ENCODE data around the gene IFITM5.
"Not testable (repeated sequence)": the region's sequence is repeated elsewhere in the genome, so short reads cannot be mapped to it uniquely, and the experiment has no call there.

Gene IFITM5

DNA sequence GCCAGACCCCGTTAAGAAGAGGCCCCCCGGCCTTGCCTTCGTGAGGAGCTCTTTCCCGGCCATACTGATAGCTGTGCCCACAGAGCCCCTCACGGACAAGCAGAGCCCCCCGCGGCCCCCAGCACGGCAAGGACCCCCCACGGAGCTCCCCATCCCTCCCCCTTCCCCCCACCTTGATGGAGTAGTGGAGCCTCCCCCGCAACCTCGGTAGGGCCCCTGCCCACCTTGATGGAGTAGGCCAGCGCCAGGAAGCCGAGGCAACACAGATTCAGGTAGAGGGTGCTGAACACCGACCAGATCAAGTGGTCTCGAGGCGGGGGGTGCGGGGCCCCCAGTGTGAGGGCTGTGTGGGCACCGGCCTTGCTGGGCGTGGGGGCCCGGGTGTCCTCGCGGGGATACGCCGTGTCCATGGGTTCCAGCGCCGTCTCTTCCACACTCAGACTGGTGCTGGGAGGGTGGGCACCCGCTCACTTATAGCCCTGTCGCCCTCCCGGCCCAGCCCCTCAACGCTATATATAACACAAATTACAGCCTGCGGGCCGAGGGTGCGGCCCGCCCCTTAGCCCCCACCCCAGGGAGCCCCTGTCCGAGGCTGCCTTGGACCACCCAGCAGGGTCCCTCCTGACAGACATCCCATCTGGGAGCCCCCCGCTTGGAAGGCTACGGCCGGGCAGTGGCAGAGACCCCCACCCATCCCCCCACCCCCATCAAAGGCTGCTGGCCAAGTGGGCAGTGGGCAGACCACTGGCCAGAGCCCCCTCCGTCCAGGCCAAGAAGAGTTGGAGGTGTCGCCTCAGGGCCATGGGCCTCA lies at the start of gene IFITM5:
TSS of gene IFITM5 (minus strand) at position 446 of the 811 bp plus-strand sequence. CDS start at position 410, 36 bp downstream.
- no peak for DNase-seq

- no peak for DNase-seq
Measured at GRCh38 chr11:346529-346928, 47.2 kb upstream of the IFITM5 start.

DNA sequence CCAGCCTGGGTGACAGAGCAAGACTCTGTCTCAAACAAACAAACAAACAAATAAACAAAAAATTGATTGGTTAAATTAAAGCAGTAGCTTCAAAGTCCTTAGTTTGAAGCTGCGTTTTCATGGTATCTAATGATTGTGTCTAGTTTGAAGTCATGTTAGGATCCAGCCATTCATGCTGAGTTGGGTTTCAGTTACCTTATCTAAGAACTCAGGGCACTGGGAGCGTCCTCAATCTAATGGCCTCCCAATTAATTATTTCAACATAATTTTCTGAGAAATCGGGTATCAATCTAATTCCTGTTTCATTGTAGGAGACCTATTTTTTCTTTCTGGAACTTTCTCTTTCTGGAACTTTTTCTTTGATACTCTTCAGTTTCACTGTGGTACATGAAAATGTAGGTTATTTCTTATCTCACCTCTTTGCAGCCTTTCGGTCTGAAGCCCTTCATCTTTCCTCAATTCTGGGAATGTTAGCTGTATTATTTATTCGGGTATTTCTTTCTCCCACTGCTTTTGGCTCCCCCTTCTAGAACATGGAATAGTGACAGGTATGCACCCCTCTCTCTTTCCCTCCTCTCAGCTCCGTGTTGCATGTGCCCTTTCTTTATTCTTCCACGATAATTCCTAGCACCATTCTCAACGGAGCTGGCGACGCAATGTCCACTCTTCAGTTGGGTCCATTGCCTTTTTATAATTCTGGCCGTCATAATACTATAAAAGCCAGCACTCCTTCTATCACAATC lies 45.7 kb upstream of the IFITM5 start:
- DNase-seq: no peak

DNA sequence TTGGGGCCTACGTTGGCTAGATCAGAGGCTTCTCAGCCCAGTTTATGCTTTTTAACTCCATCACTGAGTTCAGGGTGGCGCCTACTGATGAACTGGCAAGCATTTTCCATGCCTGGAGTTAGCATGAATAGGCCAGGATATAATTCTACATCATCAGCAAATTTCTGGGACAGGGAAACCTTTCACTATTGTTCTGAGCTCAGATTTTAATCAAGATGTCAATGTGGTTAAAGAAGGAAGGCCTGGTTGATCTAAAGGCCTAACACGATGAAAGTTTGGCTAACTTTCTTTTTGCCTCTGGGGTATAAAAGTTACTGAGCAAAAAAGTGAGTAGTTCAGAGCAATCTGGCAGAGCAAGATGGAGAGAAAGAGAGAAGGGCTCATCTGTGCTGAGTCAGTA lies 43.0 kb upstream of the IFITM5 start:
- DNase-seq: no peak

DNA sequence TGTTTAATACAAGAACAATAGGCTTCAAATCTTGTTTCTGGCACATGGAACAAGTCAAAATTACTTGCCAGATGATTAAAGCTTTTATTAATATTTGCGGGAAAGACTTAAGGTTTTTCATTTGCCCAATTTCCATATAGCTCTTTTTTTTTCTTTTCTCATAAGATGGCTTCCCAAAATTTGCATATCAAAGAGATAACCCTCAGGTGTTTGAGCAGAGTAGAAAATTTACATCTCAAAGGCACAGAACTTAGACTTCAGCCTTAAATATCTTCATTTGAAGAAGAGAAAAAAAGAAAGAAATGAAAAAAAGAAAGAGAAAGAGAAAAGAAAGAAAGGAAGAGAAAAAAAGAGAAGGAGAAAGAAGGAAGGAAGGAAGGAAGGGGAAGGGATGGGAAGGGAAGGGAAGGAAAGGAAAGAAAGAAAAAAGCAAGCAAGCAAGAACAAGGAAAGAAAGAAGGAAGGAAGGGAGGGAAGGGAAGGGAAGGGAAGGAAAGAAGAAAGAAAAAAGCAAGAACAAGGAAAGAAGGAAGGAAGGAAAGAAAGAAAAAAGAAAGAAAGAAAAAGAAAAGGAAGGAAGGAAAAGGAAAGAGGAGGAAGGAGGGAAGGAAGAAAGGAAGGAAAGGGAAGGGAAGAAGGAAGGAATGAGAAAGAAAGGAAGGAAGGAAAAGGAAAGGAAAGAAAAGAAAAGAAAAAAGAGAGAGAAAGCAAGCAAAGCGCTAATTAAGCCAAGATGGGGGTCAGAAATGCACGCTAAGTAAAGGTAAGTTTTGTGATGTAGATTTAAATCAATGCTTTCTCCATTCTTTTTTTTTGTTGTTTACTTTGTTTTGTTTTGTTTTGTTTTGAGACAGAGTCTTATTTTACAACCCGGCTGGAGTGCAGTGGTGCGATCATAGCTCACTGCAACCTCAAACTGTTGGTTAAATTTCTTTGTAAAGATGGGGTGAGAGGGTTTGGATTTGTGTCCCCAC lies 41.5 kb upstream of the IFITM5 start:
- DNase-seq: no peak

DNA sequence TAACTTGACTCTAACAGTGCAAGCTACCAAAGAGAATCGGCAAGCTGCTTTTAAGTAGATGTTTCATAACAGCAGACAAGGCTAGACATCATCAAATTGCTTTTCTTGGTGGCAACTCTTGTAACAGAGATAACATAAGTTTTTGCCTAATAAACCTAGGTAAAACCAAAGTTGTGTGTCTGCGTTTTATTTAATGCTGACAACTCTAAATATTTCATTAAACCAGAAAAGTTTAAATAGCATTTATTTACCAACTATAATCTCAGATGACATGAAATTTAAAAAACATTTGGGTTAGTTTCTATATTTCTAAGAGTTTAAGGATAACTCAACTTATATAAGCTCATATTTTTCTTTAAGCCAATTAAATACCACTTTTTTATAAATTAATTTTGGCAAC lies 40.6 kb upstream of the IFITM5 start:
- DNase-seq: no peak

DNA sequence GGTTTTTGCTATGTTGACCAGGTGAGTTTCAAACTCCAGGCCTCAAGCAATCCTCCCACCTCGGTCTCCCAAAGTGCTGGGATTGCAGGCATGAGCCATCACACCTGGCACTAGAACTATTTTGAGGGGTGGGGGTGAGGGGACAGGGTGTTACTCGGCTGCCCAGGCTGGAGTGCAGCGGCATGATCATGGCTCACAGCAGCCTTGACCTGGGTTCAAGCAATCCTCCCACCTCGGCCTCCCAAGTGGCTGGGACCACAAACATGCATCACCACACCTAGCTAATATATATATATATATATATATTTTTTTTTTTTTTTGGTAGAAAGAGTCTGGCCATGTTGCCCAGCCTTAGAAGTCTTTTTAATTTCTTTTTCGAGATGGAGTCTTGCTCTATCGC lies 38.4 kb upstream of the IFITM5 start:
- no peak for DNase-seq

- DNase-seq: no peak
Measured at GRCh38 chr11:336659-337198, 37.4 kb upstream of the IFITM5 start.

GRCh38 chr11:335779-336658 lies 36.7 kb upstream of the IFITM5 start:
- no peak for DNase-seq

- no peak for DNase-seq
Measured at GRCh38 chr11:334264-334994, 35.1 kb upstream of the IFITM5 start.

- DNase-seq: not testable (repeated sequence)
Measured at GRCh38 chr11:333616-334263, 34.4 kb upstream of the IFITM5 start.

- no peak for DNase-seq
Measured at GRCh38 chr11:332651-333480, 33.5 kb upstream of the IFITM5 start.

DNA sequence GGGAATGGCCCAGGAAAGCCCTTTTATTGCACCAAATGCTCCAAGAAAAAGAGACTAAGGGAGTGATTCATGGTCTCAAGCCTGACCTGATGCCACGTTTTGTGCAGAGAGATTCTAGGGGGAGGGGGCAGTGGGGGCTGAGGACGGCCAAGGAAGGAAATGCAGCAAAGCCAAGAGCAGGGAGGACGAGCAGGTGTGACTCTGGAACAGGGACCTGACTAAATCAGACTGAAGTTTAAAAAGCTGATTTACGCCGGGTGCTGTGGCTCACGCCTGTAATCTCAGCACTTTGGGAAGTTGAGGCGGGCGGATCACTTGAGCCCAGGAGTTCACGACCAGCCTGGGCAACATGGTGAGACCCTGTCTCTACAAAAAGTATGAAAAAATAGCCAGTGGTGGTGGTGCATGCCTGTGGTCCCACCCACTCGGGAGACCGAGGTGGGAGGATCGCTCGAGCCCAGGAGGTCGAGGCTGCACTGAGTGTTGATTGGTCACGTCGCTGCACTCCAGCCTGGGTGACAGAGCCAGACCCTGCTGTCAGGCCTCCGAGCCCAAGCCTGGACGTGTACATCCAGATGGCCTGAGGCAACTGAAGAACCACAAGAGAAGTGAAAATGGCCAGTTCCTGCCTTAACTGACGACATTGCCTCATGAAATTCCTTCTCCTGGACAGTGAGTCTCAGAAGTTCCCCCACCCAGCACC lies 32.2 kb upstream of the IFITM5 start:
- DNase-seq: no peak

- DNase-seq: no peak
Measured at GRCh38 chr11:330694-331357, 31.5 kb upstream of the IFITM5 start.

DNA sequence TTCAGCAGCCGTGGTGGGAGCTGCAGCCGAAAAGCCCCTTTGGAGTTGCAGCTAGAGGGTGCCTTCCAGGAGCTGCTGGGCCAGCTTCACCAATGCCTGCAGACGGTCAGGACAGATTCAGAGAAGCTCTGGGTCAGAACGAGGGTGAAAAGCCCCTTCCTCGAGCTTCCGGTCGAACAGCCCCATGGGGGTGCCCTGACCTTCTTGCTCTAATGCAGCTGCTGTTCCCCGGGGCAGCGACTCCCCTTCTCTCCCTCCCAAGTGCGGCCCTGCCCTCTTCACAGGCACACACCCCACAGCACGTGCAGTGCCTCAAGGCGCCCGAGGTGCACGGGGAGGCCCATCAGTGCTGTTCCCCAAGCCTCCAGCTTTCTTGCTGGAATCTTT lies 31.0 kb upstream of the IFITM5 start:
- no peak for DNase-seq

- no peak for DNase-seq
Measured at GRCh38 chr11:329886-330253, 30.5 kb upstream of the IFITM5 start.

- not testable (repeated sequence) for DNase-seq
Measured at GRCh38 chr11:328516-329100, 29.3 kb upstream of the IFITM5 start.

DNA sequence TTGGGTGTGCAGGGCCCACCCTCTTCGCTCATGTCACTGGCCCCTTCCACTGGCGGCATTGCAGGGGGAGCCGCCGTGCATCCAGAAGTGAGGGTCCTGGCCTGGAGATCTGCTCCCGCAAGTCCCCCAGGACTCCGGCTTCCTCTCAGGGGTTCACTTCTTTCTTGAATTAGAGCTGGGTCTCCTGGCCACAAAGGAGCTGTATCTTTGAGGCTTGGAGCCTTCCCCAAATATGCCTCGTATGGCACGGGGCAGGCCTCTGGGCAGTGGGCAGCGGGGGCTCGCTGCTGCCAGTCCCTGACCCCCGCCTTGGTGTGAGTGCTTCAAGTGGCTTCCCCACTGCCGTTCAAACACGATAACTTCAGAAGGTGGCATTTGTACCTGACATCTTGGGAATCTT lies 28.7 kb upstream of the IFITM5 start:
- no peak for DNase-seq

Data from NCI-H2171 (cell line).